Myocyte (in vitro differentiated cells): ENCODE results near the gene NDUFA6. TPM values are rescaled to one million over a fixed set of nuclear protein-coding genes. Genes with fewer than 3 reads are reported as not detected.
"Not testable (repeated sequence)": the region's sequence is repeated elsewhere in the genome, so short reads cannot be mapped to it uniquely, and the experiment has no call there.

Source experiments
- DNase-seq: peaks from one replicate; pipeline ENCODE4 v3.0.0-alpha.2; 2012; ENCODE audit warnings: low read depth
- total RNA-seq: library from RNA; depleted of rRNA; stranded (reverse); fragments of >200 nt; gene quantifications from 2 replicates; pipeline ENCODE4 v1.2.3, GENCODE V29; 2014

NDUFA6 gene
- total RNA-seq, 1 donor from 2014 or later, result 80.0 TPM

GRCh38 chr22:42114721-42115120, 24.1 kb upstream of the NDUFA6 start:
- DNase-seq, result no peak

- DNase-seq, result not testable (repeated sequence)
These were observed 22.2 kb upstream of the NDUFA6 start for GRCh38 chr22:42112793-42113192.

GRCh38 chr22:42111798-42112197, 21.2 kb upstream of the NDUFA6 start:
- no peak for DNase-seq

DNA sequence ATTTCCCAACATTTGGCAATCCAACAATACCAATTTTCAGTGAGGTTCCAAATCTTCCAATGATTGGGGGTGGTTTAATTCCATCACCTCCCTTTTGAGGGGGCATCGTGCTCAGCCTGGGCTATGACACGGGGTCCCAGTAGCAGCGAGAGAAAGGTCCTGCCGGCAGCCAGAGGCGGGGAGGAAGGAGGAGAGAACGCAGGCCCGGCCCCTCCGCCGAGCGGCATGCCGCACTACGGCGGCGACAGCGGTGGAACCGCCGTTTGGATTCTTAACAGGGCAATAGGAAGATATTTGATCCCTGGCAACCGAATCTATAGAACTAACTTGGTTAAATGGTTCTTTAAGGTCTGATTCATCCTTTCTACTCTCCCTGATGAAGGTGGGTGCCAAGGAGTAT, 18.3 kb upstream of the NDUFA6 start:
- DNase-seq, result no peak

DNA sequence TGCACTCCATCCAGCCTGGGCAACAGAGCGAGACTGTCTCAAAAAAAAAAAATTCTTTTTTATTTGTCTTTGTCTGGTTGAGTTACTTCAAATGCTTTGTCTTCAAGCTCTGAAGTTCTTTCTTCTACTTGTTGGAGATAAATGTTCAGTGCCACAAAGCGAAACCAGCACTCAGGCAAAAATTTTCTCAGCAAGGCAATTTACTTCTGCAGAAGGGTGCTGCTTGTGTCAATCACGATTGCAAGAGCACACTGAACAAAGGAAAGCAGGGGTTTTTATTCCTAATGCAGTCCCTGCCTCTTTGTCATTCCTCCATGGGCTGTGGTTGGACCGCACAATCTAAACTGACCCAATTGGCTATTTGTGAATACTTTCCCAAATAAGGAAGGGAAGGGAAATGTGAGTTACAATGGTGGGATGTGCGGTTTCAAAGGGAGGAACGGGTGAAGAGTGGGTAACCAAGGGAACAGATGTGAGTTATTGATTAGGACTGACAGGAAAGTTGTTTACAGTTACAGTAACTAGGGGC, 13.8 kb upstream of the NDUFA6 start:
- DNase-seq, result not testable (repeated sequence)

DNA sequence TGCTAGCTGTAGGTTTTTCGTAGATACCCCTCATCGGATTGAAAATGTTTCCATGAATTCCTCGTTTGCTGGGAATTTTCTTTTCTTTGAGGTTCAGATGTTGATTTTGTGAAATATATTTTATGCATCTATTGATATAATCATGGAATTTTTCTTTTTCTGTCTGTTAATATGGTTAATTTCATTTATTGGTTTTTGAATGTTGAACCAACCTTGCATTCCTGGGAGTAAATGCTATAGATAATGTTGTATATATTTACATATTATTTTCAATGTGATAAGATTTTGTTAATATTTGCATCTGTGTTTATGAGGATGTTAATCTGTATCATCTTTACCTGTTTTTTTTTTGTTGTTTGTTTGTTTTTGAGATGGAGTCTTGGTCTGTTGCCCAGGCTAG, 10.6 kb upstream of the NDUFA6 start:
- no peak for DNase-seq

GRCh38 chr22:42091455-42091782, 847 bp upstream of the NDUFA6 start:
- DNase-seq, result no peak

DNA sequence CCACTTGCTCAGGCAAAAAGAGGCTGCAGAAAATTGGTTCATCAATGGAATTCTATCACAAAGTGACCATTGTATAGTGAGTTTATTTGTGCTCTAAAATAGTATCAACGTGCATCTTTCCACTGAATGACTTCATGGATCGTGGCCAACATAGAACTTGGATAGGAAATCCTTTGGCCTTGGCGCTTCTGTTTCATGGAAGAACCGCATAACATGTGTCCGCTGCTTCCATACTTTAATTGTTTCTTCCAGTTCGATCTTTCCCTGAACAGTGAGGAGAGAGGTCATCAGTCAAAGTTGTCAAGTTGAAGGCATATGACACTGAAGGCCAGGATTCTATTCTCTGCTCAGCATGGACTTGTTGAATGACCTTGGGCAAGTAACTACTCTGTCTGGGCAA, 4.5 kb downstream of the NDUFA6 start:
- DNase-seq, result no peak

DNA sequence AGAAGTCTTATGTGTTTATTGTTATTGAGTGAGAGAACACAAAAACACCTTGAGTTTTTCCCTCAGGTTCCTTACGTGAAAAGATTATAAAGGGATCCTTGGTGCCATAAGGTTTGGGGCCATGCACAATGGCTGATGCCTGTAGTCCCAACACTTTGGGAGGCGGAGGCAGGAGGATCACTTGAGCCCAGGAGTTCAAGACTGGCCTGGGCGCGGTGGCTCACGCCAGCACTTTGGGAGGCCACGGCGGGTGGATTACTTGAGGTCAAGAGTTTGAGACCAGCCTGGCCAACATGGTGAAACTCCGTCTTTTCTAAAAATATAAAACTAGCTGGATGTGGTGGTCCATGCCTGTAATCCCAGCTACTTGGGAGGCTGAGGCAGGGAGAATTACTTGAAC, 5.7 kb downstream of the NDUFA6 start:
- DNase-seq, result no peak

DNA sequence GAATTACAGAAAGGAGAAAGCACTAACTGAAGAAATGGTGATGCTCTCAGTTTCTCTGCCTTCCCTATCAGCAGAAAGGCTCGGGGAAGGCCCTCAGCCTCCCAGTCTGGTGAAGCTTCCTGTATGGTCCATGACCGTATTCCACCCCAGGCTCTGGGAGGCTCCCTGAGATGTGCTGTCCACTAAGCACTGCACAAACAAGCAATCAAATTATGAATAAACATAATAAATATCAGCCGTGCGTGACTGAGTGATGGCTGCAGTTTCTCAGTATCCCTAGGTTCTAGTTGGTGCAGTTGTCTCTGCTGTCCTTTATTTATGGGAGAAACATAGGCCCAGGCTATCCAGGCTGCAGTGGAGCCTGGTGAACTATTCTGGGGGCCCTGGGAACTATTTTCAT, 7.5 kb downstream of the NDUFA6 start:
- no peak for DNase-seq

GRCh38 chr22:42080287-42080686, 10.3 kb downstream of the NDUFA6 start:
- DNase-seq, result peak; percentile 53

- DNase-seq, result peak; percentile 99
These were observed 11.0 kb downstream of the NDUFA6 start, which contains the start of gene SMDT1 for GRCh38 chr22:42079319-42080251. Gene SMDT1, plus strand, starts transcription at chr22:42079700. Its CDS starts 69 bp downstream, at chr22:42079769.

DNA sequence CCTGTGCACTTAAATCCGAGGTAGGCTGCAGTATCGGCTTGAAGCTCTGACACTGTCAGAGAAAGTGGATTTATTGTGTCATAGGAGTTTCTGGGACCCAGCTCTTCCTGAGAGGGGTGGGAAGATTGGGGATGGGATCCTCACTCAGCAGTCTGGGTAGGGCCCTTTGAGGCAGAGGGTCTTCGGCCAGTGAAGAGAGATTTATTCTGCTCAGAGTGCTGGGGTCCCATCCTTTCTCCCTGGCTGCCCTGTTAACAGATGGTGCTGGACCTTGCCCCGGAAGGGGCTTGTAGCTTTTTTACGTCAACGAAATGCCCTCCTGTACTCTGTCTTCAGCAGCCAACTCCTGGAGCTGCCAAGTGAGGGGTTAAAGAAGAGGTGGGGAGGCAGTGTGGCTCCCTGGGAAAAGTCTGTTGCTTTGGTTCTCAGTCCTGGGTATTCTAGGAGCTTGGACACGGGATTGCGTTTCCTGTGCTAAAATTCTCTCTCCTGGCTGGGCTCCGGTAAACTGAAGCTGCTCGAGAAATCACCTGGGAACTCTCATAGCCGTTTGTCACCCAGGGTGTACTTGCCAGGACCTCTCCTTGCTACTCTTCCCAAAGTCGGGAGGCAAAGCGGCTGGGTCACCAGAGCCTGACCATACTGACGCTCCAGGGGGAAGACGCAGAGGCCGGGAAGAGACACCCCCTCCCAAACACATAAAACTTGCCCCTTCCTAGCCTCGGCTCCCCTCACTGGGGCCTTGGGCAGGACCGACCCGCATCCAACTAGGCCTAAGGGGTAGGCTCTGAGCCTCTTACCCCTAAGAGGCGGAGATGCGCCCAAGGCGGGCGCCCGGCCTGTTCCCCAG, 11.9 kb downstream of the NDUFA6 start:
- DNase-seq, result no peak

DNA sequence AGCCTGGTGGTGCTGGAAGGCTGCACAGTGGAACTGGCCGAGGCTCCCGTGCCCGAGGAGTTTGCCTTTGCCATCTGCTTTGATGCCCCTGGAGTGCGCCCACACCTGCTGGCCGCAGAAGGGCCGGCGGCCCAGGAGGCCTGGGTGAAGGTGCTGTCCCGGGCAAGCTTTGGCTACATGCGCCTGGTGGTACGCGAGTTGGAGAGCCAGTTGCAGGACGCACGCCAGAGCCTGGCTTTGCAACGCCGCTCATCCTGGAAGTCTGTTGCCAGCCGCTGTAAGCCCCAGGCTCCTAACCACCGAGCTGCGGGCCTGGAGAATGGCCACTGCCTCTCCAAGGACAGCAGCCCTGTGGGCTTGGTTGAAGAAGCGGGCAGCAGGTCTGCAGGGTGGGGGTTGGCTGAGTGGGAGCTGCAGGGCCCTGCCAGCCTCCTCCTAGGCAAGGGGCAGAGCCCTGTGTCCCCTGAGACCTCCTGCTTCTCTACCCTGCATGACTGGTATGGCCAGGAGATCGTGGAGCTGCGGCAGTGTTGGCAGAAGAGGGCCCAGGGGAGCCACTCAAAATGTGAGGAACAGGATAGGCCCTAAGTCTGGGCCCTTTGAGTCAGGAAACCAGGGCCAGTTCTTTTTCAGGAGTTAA, 13.0 kb downstream of the NDUFA6 start:
- DNase-seq, result no peak

GRCh38 chr22:42076764-42077485, 13.6 kb downstream of the NDUFA6 start:
- no peak for DNase-seq

- DNase-seq, result no peak
These were observed 15.5 kb downstream of the NDUFA6 start for GRCh38 chr22:42074846-42075676.

- peak; percentile 55 for DNase-seq
These were observed 16.3 kb downstream of the NDUFA6 start, which contains the start of gene PHETA2 for GRCh38 chr22:42074132-42074811. Gene PHETA2, plus strand, starts transcription at chr22:42074248. Its CDS starts 3,046 bp downstream, at chr22:42077294.

GRCh38 chr22:42073621-42074041, 16.9 kb downstream of the NDUFA6 start:
- DNase-seq, result no peak
